Prostate gland (tissue), 2 donors: ENCODE measurements around the gene TBCE. TPM values are rescaled to one million over a fixed set of nuclear protein-coding genes. Genes with fewer than 3 reads are reported as not detected.

Experiments
- DNase-seq: peaks from one replicate; pipeline ENCODE4 v3.0.0-alpha.2; 2019; ENCODE audit warnings: low spot score
- H3K27ac ChIP-seq, 2 donors: fragments of 200-600 bp; sonication (generic); 2 replicates each; pipeline ENCODE4 v1.5.1; 2017 to 2019
- H3K27me3 ChIP-seq: fragments of 200-600 bp; sonication (generic); replicated peaks from 2 replicates; pipeline ENCODE4 v1.5.1; 2019; ENCODE audit not compliant: insufficient read depth
- H3K36me3 ChIP-seq, 2 donors: fragments of 200-600 bp; sonication (generic); 1 replicate in 1 of 2; 2 replicates in 1 of 2; pipeline versions ENCODE4 v1.5.1 to v1.8.1; 2017 to 2019
- H3K4me1 ChIP-seq: fragments of 200-600 bp; sonication (generic); replicated peaks from 2 replicates; pipeline ENCODE4 v1.5.1; 2019
- H3K4me3 ChIP-seq, 2 donors: fragments of 200-600 bp; sonication (generic); 2 replicates each; pipeline ENCODE4 v1.5.1; 2017 to 2019
- H3K9me3 ChIP-seq: fragments of 200-600 bp; sonication (generic); 2 replicates; pipeline ENCODE4 v1.5.1; 2017
- POLR2A ChIP-seq: fragments of 450-650 bp; IDR thresholded peaks from one replicate; pipeline ENCODE4 v1.6.1; 2016; ENCODE audit warnings: antibody characterized with exemption, mild to moderate bottlenecking
- POLR2AphosphoS5 ChIP-seq: sonication (generic); formaldehyde crosslinking; IDR thresholded peaks from one replicate; pipeline ENCODE4 v1.6.1; 2017; ENCODE audit warnings: antibody characterized with exemption
- WGBS: methylation state at CpG from one replicate; pipeline ENCODE4 v1.1.5; 2018; 5-methylcytosine and 5-hydroxymethylcytosine counted together
- intact Hi-C: fragments of 100-400 bp; cut with DNase I; formaldehyde crosslinking; loops from one replicate; pipeline ENCODE4 v1.14.2; 2022
- total RNA-seq, 2 donors: library from RNA; depleted of rRNA; stranded (reverse); fragments of >200 nt; gene quantifications; one replicate each; pipeline ENCODE4 v1.1.0, GENCODE V29; 2016
- TF ChIP-seq, protein P1 (sequence below), 4 experiments: fragments of 200-600 bp in 2 of 4; fragments of 450-650 bp in 2 of 4; sonication (generic) in 2 of 4; IDR thresholded peaks; 1 replicate in 3 of 4; 2 replicates in 1 of 4; pipeline ENCODE4 v1.5.1; 2016 to 2019; ENCODE audit warnings: antibody characterized with exemption in 4 of 4, mild to moderate bottlenecking in 2 of 4, moderate library complexity in 2 of 4

TBCE gene
- total RNA-seq, 2 donors from 2014 or later, result 24.2 to 25.0 TPM

DNA sequence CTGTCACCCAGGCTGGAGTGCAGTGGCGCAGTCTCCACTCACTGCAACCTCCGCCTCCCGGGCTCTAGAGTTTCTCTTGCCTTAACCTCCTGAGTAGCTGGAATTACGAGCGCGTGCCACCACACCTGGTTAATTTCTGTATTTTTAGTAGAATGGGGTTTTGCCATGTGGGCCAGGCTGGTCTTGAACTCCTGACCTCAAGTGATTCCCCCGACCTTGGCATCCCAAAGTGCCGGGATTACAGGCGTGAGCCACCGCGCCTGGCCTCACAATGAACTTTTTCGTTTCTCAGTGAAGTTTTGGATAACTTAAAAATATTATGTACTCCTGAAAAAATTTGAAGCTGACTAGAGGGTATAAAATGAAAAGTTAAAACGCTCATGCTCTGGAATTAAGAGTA, 59.5 kb downstream of the TBCE start:
- Histone ChIP-seq H3K4me3 (no peak overlapping the region), H3K27ac (no peak overlapping the region), H3K4me1 (no peaks in the 10 kb centered on the region), H3K36me3 (no peaks in the 10 kb centered on the region), H3K9me3 (no peaks in the 10 kb centered on the region), H3K27me3 (no peaks in the 10 kb centered on the region)
- intact Hi-C loops, result no loop called here
- 94% methylated on average over 13 of the region's 13 CpGs for WGBS
- no peak for DNase-seq
- TF ChIP-seq POLR2AphosphoS5, result no peak
- TF ChIP-seq, protein P1, sequence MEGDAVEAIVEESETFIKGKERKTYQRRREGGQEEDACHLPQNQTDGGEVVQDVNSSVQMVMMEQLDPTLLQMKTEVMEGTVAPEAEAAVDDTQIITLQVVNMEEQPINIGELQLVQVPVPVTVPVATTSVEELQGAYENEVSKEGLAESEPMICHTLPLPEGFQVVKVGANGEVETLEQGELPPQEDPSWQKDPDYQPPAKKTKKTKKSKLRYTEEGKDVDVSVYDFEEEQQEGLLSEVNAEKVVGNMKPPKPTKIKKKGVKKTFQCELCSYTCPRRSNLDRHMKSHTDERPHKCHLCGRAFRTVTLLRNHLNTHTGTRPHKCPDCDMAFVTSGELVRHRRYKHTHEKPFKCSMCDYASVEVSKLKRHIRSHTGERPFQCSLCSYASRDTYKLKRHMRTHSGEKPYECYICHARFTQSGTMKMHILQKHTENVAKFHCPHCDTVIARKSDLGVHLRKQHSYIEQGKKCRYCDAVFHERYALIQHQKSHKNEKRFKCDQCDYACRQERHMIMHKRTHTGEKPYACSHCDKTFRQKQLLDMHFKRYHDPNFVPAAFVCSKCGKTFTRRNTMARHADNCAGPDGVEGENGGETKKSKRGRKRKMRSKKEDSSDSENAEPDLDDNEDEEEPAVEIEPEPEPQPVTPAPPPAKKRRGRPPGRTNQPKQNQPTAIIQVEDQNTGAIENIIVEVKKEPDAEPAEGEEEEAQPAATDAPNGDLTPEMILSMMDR (IDR thresholded peaks at IDR 0.05), result no peak
- no peak for TF ChIP-seq POLR2A

- no peak for DNase-seq
- H3K27me3 ChIP-seq, result no peaks in the 10 kb centered on the region
- TF ChIP-seq POLR2A (no peak), POLR2AphosphoS5 (no peak)
- TF ChIP-seq, protein P1 (IDR thresholded peaks at IDR 0.05), result no peak
- WGBS, result 80% methylated on average over 4 of the region's 4 CpGs
- no peaks in the 10 kb centered on the region for H3K36me3 ChIP-seq
- H3K4me1 ChIP-seq, result no peaks in the 10 kb centered on the region
- intact Hi-C loops, result no loop called here
- no peaks in the 10 kb centered on the region for H3K9me3 ChIP-seq
- no peak overlapping the region for H3K27ac ChIP-seq
- H3K4me3 ChIP-seq, result no peak overlapping the region
Observed at GRCh38 chr1:235427447-235427846, 60.2 kb downstream of the TBCE start.

GRCh38 chr1:235429143-235429542, 61.9 kb downstream of the TBCE start:
- Histone ChIP-seq H3K9me3 (no peaks in the 10 kb centered on the region), H3K27ac (no peak overlapping the region), H3K4me3 (no peak overlapping the region), H3K4me1 (no peaks in the 10 kb centered on the region), H3K36me3 (no peaks in the 10 kb centered on the region), H3K27me3 (no peaks in the 10 kb centered on the region)
- intact Hi-C loops, result no loop called here
- DNase-seq, result no peak
- 85% methylated on average over 5 of the region's 5 CpGs for WGBS
- TF ChIP-seq, protein P1 (IDR thresholded peaks at IDR 0.05), result no peak
- TF ChIP-seq POLR2AphosphoS5 (no peak), POLR2A (no peak)

DNA sequence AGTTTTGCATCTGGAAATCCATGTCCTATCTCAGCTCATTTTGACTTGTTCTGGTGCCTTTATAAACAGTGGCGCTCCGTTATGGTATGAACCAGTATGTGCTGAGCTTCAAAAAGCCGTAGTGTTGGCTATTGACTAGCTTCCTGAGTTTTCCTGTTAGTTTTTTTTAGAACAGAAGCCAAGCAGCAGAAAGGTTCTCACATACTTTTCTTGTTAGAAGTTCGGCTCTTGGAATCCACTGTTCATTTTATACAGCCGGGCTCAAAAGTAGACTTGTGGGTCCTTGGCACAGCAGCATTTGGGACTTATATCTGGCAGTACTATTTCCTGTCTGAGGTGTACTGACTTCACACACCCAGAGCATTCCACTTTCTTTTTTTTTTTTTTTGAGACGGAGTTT, 63.8 kb downstream of the TBCE start:
- H3K27ac ChIP-seq, result no peak overlapping the region
- TF ChIP-seq POLR2A, result no peak
- TF ChIP-seq, protein P1 (IDR thresholded peaks at IDR 0.05), result no peak
- no peak for TF ChIP-seq POLR2AphosphoS5

GRCh38 chr1:235434001-235434400, 66.8 kb downstream of the TBCE start:
- Histone ChIP-seq H3K4me3 (no peak overlapping the region), H3K27ac (no peak overlapping the region), H3K27me3 (no peaks in the 10 kb centered on the region), H3K4me1 (no peaks in the 10 kb centered on the region), H3K9me3 (no peaks in the 10 kb centered on the region), H3K36me3 (no peaks in the 10 kb centered on the region)
- TF ChIP-seq POLR2AphosphoS5 (no peak), POLR2A (no peak)
- TF ChIP-seq, protein P1 (IDR thresholded peaks at IDR 0.05), result no peak
- WGBS, result 94% methylated on average over 8 of the region's 8 CpGs
- no peak for DNase-seq
- intact Hi-C loops, result no loop called here

More for the DNA sequence above, 63.8 kb downstream of the TBCE start:
- intact Hi-C loops, result no loop called here
- WGBS, result 49% methylated on average over 6 of the region's 6 CpGs
- no peaks in the 10 kb centered on the region for H3K27me3 ChIP-seq
- DNase-seq, result no peak
- no peaks in the 10 kb centered on the region for H3K36me3 ChIP-seq
- no peaks in the 10 kb centered on the region for H3K9me3 ChIP-seq
- no peak overlapping the region for H3K4me3 ChIP-seq
- no peaks in the 10 kb centered on the region for H3K4me1 ChIP-seq
